AG09309 (cell line): ENCODE data around the gene ABCC11.

Source experiments
- DNase-seq: peaks from one replicate; pipeline ENCODE4 v3.0.0-alpha.2; 2010; ENCODE audit warnings: low read depth
- H3K4me3 ChIP-seq: 2 replicates; pipeline ENCODE4 v1.5.1; 2011; ENCODE audit warnings: mild to moderate bottlenecking, low read depth, low read length, moderate library complexity; ENCODE audit not compliant: control insufficient read depth
- TF ChIP-seq, protein P1 (sequence below): IDR thresholded peaks from 2 replicates; pipeline ENCODE4 v1.5.1; 2011; ENCODE audit warnings: mild to moderate bottlenecking, low read depth, low read length, inconsistent platforms; ENCODE audit not compliant: insufficient read depth, control insufficient read depth; ENCODE audit errors: missing control alignments

Gene ABCC11

DNA sequence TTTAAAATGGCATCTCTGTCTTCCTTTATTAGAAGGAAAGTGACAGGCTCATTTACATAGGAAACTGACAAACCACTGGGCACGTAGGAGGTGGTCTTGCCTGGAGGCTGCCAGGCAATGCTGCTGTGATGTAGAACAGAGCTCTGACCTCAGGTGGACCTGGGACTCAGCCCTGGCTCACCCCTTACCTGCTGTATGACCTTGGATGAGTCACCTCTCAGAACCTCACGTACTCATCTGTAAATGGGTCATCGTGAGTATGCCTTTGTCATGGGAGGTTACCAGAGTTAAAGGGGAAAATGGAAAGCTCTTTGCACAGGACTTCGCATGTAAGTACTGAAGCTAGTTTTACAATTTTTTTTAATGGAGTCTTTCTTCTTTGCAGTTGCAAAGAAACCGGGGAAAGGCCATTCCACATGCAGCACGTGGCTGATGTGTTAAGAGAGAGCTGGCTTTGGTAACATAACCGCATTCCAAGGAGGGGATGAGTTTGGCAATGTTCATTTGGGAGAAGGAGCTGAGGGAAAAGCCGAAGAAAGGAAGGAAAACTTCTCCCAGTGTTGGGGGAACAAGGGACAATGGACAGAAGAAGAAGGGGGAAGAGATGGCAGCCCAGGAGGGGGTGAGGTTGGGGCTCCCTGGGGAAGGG is 40.6 kb downstream of the ABCC11 start:
- TF ChIP-seq, protein P1, sequence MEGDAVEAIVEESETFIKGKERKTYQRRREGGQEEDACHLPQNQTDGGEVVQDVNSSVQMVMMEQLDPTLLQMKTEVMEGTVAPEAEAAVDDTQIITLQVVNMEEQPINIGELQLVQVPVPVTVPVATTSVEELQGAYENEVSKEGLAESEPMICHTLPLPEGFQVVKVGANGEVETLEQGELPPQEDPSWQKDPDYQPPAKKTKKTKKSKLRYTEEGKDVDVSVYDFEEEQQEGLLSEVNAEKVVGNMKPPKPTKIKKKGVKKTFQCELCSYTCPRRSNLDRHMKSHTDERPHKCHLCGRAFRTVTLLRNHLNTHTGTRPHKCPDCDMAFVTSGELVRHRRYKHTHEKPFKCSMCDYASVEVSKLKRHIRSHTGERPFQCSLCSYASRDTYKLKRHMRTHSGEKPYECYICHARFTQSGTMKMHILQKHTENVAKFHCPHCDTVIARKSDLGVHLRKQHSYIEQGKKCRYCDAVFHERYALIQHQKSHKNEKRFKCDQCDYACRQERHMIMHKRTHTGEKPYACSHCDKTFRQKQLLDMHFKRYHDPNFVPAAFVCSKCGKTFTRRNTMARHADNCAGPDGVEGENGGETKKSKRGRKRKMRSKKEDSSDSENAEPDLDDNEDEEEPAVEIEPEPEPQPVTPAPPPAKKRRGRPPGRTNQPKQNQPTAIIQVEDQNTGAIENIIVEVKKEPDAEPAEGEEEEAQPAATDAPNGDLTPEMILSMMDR, result no peak
- no peak overlapping the region for H3K4me3 ChIP-seq
- no peak for DNase-seq

DNA sequence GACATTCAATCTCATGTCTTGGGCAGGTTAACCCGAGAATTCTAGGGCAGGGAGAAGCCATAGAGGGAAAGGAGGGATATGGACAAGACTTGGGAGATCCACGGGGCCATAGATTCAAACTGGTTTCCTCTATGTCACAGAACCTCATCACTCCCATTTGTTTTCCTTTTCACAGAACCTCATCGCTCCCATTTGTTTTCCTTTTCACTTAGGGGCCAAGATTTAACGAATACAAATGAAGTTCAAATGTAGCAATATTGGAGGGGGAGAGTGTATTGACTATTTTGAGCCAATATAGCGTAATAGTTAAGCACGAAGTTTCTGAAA is 42.6 kb downstream of the ABCC11 start:
- TF ChIP-seq, protein P1, result no peak
- no peak overlapping the region for H3K4me3 ChIP-seq
- DNase-seq, result no peak

DNA sequence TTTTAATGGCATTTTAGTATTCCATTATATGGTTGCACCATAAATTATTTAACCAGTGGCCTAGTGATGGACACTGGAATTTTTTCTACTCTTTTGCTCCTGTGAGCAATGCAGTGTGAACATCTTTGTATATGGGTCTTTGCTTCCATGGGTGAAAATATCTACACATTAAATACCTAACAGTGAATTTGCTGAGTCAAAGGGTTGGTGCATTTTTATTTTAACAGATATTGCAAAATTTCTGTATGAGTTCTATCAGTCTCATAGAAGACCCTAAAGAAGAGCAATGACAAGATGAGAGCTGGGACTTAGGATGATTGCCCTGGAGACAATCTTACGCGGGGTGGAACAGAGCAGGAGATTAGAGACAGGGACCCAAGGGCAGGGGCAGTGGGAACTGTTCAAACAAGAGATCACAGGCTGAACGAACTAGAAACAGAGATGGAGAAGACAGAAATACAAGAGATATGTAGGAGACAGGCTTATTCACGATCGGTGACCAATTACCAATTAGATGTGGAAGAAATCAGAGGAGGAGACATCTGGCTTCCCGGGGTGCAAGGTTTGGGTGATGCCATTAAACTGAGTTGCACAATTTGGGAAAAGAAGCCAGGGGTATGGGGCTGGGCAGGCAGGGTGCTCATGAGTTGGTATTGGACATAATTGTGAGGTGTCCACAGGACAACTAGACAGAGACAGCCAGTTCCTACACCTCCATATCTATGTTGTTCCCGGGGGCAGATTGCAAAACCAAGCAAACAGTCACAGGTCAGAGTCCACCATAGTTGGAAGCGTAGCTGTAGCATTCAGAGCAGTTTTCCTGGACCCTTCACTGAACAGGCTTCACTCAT is 43.1 kb downstream of the ABCC11 start:
- TF ChIP-seq, protein P1, result no peak
- no peak for DNase-seq
- no peak overlapping the region for H3K4me3 ChIP-seq

DNA sequence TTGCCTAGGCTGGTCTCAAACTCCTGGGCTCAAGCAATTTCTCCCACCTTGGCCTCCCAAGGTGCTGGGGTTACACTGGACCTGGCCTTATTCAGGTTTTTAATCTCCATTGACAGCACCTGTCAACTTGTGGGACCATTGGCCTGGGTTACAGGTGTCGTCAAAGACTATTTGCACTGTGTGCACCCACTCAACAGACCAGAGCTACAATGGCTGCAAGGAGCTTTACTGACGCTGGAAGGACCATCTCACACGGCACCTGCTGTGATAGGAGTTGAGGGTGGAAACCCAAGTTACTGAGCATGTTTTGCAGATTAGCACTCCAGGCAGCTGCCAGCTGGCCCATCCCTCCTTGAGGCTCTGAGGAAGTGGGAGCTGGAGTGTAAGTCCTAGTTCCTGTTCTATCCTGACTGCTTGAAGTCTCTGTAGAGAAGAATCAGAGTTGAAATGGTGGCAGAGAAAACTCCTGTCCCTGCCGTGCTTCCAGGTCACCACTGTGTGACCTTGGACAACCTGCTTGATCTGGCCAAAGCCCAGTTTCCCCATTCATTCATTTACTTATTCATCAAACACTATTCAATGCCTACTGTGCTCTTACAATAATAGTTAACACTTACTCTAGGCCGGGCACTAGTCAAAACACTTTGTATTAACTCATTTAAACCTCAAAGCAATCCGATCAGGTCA is 45.7 kb downstream of the ABCC11 start:
- TF ChIP-seq, protein P1, result no peak
- no peak overlapping the region for H3K4me3 ChIP-seq
- no peak for DNase-seq

DNA sequence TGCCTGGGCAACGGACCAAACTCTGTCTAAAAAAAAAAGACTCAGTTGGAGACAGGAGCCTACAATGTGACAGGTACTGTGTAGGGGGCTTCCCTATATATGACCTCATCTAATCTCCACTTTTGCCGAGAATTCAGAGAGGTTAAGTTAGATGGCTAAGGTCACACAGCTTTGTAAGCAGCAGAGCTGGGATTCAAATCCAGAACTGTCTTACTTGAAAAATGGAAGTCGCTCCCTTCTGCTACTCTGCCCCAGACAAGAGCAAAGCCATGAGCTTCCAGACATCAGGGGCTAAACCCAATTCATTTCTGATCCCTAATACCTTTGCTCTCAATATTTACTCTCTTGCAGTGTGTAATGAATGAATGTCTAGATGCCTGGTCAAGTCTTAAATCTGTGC is 50.0 kb downstream of the ABCC11 start:
- TF ChIP-seq, protein P1, result no peak
- DNase-seq, result no peak
- no peak overlapping the region for H3K4me3 ChIP-seq

DNA sequence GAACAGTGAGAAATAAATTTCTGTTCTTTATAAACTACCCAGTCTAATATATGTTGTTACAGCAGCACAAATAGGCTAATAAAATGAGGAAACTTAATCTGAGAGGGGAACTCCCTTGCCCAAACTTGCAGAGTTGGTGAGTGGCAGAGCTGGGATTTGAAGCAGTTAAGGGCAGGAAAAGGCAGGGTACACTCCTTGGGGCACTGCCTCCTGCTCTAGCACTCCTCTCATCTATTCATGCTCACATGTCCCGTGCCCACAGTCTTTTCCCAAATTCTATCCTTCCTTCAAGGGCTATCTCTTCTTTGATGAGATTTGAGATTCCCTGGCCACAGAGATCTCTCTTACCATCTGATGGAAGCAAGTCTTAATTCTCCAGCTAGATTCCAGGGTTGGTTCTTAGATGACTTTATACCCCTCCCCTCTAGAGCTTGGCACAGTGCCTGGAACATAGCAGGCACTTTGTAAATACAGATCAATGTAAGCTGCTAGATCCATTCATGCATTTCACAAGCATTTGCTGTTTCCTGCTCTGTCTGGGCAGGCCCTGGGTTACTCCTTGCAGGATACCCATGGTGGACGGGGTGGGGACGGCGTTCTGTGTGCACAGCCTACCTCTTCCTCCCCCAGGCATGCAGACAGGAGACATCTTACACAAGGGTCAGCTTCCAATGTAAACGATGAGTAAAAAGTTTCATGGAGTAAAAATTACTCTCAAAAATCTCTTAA is 52.3 kb downstream of the ABCC11 start:
- no peak for DNase-seq
- no peak overlapping the region for H3K4me3 ChIP-seq
- TF ChIP-seq, protein P1, result no peak
